SK-N-SH (cell line): ENCODE measurements around the gene CBX8. TPM values are rescaled to one million over a fixed set of nuclear protein-coding genes. Genes with fewer than 3 reads are reported as not detected.

Experiments
- CHD2 ChIP-seq: fragments of 150-350 bp; IDR thresholded peaks from 2 replicates; pipeline ENCODE4 v1.6.1; 2018; ENCODE audit warnings: low read length; ENCODE audit not compliant: partially characterized antibody
- ELF1 ChIP-seq: IDR thresholded peaks from 2 replicates; pipeline ENCODE4 v1.4.0; 2012
- EP300 ChIP-seq, 2 experiments: IDR thresholded peaks; 2 replicates each; pipeline versions ENCODE4 v1.4.0 to v1.6.1; 2012; ENCODE audit warnings: borderline replicate concordance in 1 of 2, low read depth in 1 of 2, low read length in 1 of 2
- EZH2phosphoT487 ChIP-seq: fragments of 200-600 bp; sonication (generic); IDR thresholded peaks from 2 replicates; pipeline ENCODE4 v1.6.1; 2017; ENCODE audit warnings: low read depth, mixed run types, mild to moderate bottlenecking, antibody characterized with exemption, moderate library complexity, borderline replicate concordance
- FOSL2 ChIP-seq: IDR thresholded peaks from 2 replicates; pipeline ENCODE4 v1.4.0; 2012; ENCODE audit warnings: low read depth, mild to moderate bottlenecking, moderate library complexity, borderline replicate concordance
- FOXM1 ChIP-seq: IDR thresholded peaks from 2 replicates; pipeline ENCODE4 v1.4.0; 2012; ENCODE audit warnings: low read depth, mild to moderate bottlenecking
- GATA2 ChIP-seq: sonication (generic); formaldehyde crosslinking; IDR thresholded peaks from 2 replicates; pipeline ENCODE4 v1.5.0; 2020; ENCODE audit warnings: mild to moderate bottlenecking, missing genetic modification reagents
- MEF2A ChIP-seq: IDR thresholded peaks from 2 replicates; pipeline ENCODE4 v1.4.0; 2012; ENCODE audit warnings: low read depth, borderline replicate concordance
- RAD21 ChIP-seq: IDR thresholded peaks from 2 replicates; pipeline ENCODE4 v1.6.1; 2012; ENCODE audit warnings: mild to moderate bottlenecking, low read length
- RCOR1 ChIP-seq: fragments of 150-350 bp; IDR thresholded peaks from 2 replicates; pipeline ENCODE4 v1.6.1; 2017; ENCODE audit warnings: antibody characterized with exemption, low read length
- RFX5 ChIP-seq: IDR thresholded peaks from 2 replicates; pipeline ENCODE4 v1.6.1; 2012; ENCODE audit warnings: mild to moderate bottlenecking, improper control_type of control experiment, low read length
- SIN3A ChIP-seq: IDR thresholded peaks from 2 replicates; pipeline ENCODE4 v1.6.1; 2012; ENCODE audit warnings: low read depth, mild to moderate bottlenecking, low read length, moderate library complexity, borderline replicate concordance
- TAF1 ChIP-seq: IDR thresholded peaks from 2 replicates; pipeline ENCODE4 v1.6.1; 2012; ENCODE audit warnings: low read depth, mild to moderate bottlenecking, low read length, moderate library complexity, borderline replicate concordance
- TCF12 ChIP-seq: IDR thresholded peaks from 2 replicates; pipeline ENCODE4 v1.4.0; 2012
- USF2 ChIP-seq: fragments of 150-350 bp; IDR thresholded peaks from 2 replicates; pipeline ENCODE4 v1.6.1; 2017; ENCODE audit warnings: antibody characterized with exemption, low read length, low read depth, borderline replicate concordance
- YY1 ChIP-seq: IDR thresholded peaks from 2 replicates; pipeline ENCODE4 v1.4.0; 2012; ENCODE audit warnings: low read depth, mild to moderate bottlenecking
- polyA plus RNA-seq, 3 experiments: library from polyadenylated mRNA; depleted of rRNA; stranded (reverse); fragments of >200 nt; gene quantifications; 2 replicates each; pipeline ENCODE4 v1.2.3, GENCODE V29; 2012
- TF ChIP-seq, protein P1 (sequence below): fragments of 200-600 bp; sonication (generic); IDR thresholded peaks from 2 replicates; pipeline ENCODE4 v1.6.1; 2017; ENCODE audit warnings: antibody characterized with exemption, mild to moderate bottlenecking, moderate library complexity
- TF ChIP-seq, protein P2 (sequence below): IDR thresholded peaks from 2 replicates; pipeline ENCODE4 v1.4.0; 2012; ENCODE audit warnings: low read depth, borderline replicate concordance
- TF ChIP-seq, protein P3 (sequence below): fragments of 150-350 bp; IDR thresholded peaks from 2 replicates; pipeline ENCODE4 v1.6.1; 2016; ENCODE audit warnings: mild to moderate bottlenecking, low read depth, low read length
- TF ChIP-seq, protein P4 (sequence below): IDR thresholded peaks from 2 replicates; pipeline ENCODE4 v1.4.0; 2012; ENCODE audit warnings: low read depth

The CBX8 gene
- polyA plus RNA-seq, 1 of the 3 experiments (the other 2 are of a cell fraction) = 2.9 TPM

DNA sequence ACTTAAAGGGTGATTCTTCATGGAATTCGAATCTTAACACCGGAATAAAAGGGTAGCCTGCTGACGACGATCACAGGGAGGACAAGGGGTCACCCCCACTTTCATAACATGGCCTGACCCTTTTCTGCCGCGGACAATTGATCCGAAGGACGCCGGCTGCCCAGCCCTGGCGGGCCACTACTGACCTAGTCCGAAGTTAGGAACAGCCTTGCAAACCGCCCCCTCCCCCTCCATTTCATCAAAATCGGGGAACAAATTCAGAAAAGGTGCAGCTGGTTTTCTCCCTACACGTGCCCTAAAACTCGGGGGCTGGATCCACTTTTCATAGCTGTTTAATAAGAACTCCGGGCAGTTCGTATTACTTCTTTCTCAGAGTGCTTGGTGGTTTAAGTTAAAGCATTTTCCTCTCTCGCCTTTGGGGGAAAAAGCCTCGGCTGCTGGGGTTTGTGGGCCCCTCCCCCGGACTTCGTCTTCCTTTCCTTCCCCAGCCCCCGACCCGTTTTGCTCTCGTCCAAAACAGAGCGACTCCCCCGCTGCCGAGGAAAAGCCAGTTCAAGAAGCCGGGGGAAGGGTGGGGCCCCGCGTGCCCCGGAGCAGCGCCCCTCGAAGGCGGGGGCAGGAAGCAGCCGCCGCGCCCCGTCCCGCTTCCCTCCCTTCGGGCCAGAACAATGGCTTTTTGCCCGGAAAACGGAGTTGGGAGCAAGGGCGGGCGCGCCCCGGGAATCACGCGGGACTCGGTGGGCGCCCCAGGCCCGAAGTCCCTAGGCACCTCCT lies 19.6 kb downstream of the CBX8 start (continued):
- TF ChIP-seq, protein P1, sequence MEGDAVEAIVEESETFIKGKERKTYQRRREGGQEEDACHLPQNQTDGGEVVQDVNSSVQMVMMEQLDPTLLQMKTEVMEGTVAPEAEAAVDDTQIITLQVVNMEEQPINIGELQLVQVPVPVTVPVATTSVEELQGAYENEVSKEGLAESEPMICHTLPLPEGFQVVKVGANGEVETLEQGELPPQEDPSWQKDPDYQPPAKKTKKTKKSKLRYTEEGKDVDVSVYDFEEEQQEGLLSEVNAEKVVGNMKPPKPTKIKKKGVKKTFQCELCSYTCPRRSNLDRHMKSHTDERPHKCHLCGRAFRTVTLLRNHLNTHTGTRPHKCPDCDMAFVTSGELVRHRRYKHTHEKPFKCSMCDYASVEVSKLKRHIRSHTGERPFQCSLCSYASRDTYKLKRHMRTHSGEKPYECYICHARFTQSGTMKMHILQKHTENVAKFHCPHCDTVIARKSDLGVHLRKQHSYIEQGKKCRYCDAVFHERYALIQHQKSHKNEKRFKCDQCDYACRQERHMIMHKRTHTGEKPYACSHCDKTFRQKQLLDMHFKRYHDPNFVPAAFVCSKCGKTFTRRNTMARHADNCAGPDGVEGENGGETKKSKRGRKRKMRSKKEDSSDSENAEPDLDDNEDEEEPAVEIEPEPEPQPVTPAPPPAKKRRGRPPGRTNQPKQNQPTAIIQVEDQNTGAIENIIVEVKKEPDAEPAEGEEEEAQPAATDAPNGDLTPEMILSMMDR = peak; percentile 75
- TF ChIP-seq RFX5 (no peak), GATA2 (CRISPR knock-in tag) (no peak), FOSL2 (no peak), TCF12 (no peak), RCOR1 (peak; percentile 50; the same call in 1 of the 2 replicates), YY1 (peak; percentile 50; the same call in 1 of the 2 replicates), TAF1 (peak; percentile 61; the same call in 1 of the 2 replicates), SIN3A (peak; percentile 61; the same call in 1 of the 2 replicates), EP300 (IDR thresholded peaks at IDR 0.05; ENCODE audit: borderline replicate concordance in 1 of 2, low read depth in 1 of 2, low read length in 1 of 2) (no peak), RAD21 (no peak), CHD2 (peak; percentile 65), USF2 (no peak), EZH2phosphoT487 (no peak), FOXM1 (0 out of 2 replicates have a peak, but pooled peaks have one; percentile 62), MEF2A (no peak), ELF1 (no peak)
- TF ChIP-seq, protein P2, sequence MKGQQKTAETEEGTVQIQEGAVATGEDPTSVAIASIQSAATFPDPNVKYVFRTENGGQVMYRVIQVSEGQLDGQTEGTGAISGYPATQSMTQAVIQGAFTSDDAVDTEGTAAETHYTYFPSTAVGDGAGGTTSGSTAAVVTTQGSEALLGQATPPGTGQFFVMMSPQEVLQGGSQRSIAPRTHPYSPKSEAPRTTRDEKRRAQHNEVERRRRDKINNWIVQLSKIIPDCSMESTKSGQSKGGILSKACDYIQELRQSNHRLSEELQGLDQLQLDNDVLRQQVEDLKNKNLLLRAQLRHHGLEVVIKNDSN = no peak
- TF ChIP-seq, protein P3, sequence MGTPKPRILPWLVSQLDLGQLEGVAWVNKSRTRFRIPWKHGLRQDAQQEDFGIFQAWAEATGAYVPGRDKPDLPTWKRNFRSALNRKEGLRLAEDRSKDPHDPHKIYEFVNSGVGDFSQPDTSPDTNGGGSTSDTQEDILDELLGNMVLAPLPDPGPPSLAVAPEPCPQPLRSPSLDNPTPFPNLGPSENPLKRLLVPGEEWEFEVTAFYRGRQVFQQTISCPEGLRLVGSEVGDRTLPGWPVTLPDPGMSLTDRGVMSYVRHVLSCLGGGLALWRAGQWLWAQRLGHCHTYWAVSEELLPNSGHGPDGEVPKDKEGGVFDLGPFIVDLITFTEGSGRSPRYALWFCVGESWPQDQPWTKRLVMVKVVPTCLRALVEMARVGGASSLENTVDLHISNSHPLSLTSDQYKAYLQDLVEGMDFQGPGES = no peak
- TF ChIP-seq, protein P4, sequence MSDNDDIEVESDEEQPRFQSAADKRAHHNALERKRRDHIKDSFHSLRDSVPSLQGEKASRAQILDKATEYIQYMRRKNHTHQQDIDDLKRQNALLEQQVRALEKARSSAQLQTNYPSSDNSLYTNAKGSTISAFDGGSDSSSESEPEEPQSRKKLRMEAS = peak; percentile 74
